ENCODE results near the gene KIF21A.

Gene KIF21A

DNA sequence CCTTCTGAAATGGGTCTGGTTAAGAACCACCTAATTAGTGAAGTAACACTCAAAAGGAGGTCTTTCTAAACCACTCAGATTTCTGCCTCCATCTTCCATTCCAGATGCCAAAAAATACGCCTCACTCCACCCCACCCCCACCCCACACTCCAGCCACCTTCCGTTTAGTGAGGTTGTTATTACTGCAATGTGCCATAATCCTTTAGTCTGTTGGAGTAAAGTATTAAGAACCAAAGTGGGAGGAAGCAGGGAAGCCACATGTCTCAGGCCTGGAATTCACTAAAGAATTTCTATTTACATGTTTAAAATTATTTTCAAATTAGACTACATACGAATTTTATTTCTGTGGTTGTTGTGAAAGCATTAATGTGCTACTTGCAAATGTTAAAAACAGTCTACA is 7.4 kb downstream of the KIF21A start:
- DNase-seq, result no peak

DNA sequence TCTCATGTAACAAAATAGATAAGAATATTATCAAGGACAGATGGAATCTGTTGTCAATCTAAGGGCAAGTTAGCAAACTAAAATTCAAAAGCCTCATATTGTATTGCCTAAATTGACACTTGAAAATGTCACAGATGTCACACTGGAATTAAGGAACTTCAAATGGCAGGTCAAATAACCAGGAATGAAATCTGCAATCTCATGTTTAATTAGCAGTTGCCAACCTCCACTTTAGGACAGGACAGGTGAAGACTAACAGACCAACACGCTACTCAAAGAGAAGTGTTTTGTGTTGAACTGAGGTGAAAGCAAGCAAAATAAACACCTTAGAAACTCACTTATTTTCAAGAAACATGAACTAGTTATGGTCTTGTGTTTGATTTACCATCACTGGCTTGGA is 11.1 kb downstream of the KIF21A start:
- DNase-seq, result no peak

DNA sequence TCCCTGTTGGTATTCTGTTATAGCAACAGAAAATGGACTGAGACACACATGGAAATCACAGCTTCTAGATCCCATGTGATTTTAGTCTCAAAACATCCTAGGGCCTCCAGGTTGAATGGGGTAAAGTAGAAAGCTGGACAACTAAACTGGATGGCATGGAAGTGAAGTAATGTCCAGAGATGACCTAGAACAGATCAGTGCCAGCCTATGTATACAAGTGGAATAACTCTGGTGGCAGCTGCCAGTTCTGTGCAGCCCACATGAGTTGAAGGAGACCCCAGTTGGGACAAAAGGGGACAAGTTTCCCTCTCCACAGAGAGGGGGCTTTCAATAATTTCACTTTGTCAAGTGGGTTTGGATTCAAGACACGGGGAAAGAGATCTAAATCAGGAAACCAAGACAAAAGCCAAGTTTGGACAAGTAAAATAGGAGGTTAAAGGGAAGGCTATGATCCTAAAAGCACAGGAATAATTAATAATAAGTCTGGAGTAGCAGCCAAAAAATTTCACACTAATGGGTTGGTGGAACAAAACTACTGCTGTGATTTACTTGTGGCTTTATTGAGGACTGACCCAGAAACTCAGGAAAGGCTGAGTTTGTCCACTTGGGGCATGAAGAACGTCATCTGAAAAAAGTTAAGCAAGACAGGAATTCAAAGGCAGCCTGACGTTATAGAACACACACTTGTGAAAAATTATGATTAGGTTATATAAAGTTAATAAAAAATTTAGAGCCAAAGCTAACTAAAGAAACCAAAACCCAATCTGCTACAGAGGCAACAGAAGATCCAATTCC is 11.7 kb downstream of the KIF21A start:
- DNase-seq, result no peak

DNA sequence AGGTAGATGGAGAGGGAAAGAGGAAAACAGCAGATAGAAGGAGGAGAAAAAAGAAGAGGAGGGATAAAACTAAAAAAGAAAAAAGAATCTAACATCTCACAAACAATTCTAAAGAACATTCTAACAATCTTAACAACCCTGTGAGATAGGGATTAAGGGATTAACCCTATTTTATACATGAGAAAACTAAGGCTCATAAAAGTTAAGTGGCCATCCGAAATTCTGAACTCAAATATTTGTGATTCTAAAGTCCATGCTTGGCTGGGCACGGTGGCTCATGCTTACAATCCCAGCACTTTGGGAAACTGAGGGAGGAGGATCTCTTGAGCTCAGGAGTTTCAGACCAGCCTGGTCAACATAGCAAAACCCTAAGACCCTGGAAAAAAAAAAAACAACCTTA is 13.1 kb downstream of the KIF21A start:
- DNase-seq, result no peak

- no peak for DNase-seq
These were observed 15.5 kb downstream of the KIF21A start for GRCh38 chr12:39427360-39427808.

- no peak for DNase-seq
These were observed 16.2 kb downstream of the KIF21A start for GRCh38 chr12:39426636-39427240.

- DNase-seq, result no peak
These were observed 22.9 kb downstream of the KIF21A start for GRCh38 chr12:39420043-39420442.

DNA sequence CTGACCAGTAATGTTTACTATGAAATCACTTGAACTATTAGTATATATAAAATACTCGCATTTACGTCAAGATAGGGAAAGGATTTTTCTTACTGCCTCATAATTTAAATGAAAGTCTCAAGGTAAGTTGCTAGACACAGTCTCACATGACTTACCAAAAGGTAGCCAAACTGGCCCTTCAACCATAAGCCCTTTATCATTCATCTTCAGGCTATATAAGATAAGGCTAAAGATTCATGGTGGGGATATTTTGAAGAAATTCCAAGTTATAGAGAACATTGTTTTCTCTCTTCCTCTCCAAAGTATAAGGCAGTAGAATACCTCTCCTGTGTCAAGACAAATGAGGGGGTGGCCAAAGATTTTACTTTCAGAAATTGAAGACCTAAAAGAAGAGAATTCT is 23.4 kb downstream of the KIF21A start:
- no peak for DNase-seq

- DNase-seq, result no peak
These were observed 25.0 kb downstream of the KIF21A start for GRCh38 chr12:39417916-39418315.

- DNase-seq, result no peak
These were observed 28.8 kb downstream of the KIF21A start for GRCh38 chr12:39413836-39414771.

- no peak for DNase-seq
These were observed 30.7 kb downstream of the KIF21A start for GRCh38 chr12:39412210-39412609.

DNA sequence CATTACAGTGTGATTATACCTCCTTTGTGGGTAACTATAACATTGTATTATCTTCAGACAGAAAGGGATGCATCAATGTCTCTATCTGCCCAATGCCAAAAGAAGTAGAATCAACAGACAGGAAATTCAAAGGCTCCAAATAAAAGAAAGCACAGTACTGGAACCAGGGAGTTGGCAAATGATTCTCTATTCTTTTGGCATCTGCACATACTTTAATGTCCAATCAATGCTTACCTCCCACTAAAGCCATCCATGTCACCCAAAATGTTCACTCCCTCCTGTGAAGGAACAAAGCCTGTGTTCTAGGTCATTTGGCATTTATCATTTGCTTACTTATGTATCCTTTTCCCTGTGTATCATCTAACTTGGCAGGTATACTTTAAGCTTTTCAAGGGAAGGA is 36.7 kb downstream of the KIF21A start:
- no peak for DNase-seq

GRCh38 chr12:39405580-39405979 is 37.3 kb downstream of the KIF21A start:
- DNase-seq, result no peak

GRCh38 chr12:39404000-39404399 is 38.9 kb downstream of the KIF21A start:
- no peak for DNase-seq

- DNase-seq, result no peak
These were observed 39.5 kb downstream of the KIF21A start for GRCh38 chr12:39403376-39403775.

DNA sequence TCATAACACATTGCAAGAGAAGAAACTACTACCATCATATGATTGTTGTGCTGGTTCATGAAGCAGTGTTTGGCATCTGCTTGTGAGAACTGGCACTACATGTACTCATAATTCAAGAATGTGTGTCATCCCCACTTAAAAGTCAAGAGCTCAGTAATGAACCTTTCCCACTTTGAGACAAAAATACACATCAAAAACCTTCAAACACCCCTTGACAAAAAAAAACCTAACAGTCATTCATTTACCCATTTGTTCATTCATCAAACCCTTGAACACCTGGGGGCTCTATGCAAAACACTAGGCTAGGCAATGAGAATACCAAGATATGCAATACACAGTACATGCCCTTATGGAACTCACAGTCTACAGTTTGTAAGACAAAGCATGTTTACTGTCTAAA is 40.0 kb downstream of the KIF21A start:
- DNase-seq, result no peak

- no peak for DNase-seq
These were observed 41.5 kb downstream of the KIF21A start for GRCh38 chr12:39401459-39401858.

GRCh38 chr12:39395866-39396265 is 47.1 kb downstream of the KIF21A start:
- DNase-seq, result no peak

GRCh38 chr12:39393890-39394289 is 49.0 kb downstream of the KIF21A start:
- DNase-seq, result no peak

- no peak for DNase-seq
These were observed 49.7 kb downstream of the KIF21A start for GRCh38 chr12:39393179-39393578.

DNA sequence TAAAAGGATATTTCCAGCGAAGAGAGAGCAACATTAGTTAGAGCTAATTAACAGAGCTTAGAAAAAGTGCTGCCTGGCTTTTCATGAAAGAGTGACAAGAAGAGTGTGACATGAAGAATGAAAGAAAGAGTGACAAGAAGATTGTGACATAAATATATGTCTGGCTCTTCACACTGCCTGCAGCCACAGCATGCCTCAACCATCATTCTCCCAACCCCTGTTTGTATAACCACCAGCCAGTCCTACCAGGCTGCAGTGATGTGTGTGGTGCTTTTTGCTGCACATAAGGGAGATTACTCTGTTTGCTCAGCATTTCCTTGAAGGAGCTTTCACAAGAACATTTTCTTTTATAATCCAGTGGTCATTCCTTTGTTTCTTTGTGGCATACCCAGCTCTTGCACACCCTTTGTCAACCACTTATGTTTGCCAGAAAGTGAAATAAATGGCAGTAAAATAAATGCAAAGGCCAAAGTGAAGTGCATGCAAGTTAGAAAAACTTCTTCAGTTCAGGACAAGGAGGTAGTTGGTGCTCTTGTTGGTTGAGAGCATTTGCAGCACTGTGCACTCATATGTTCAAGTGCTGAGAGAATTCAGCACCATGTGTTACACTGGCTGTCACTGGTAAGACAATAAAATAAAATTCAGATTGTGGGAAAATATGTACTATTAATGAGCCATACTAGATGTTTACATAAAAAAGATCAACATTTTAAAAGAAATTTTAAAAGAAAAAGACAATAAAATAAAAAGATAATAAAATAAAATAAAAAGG is 50.6 kb downstream of the KIF21A start:
- DNase-seq, result no peak

GRCh38 chr12:39390752-39391151 is 52.2 kb downstream of the KIF21A start:
- no peak for DNase-seq
